ENCODE measurements around the gene HNRNPL.
"Not testable (repeated sequence)": the region's sequence is repeated elsewhere in the genome, so short reads cannot be mapped to it uniquely, and the experiment has no call there.

HNRNPL gene

GRCh38 chr19:38830039-38830733 lies 19.6 kb downstream of the HNRNPL start:
- DNase-seq (ENCODE audit: low read depth), result no peak
- no peak overlapping the region for H3K4me3 ChIP-seq (ENCODE audit: low read length)
- no peak for TF ChIP-seq CTCF (conservative IDR thresholded peaks at IDR 0.05; ENCODE audit: low read depth, low read length)

- not testable (repeated sequence) for H3K4me3 ChIP-seq (ENCODE audit: low read length); DNase-seq (ENCODE audit: low read depth)
Measured at GRCh38 chr19:38829203-38829602, 20.6 kb downstream of the HNRNPL start.

GRCh38 chr19:38826856-38827551 lies 22.8 kb downstream of the HNRNPL start:
- no peak for DNase-seq (ENCODE audit: low read depth)
- no peak for TF ChIP-seq CTCF (conservative IDR thresholded peaks at IDR 0.05; ENCODE audit: low read depth, low read length)
- no peak overlapping the region for H3K4me3 ChIP-seq (ENCODE audit: low read length)

GRCh38 chr19:38825936-38826335 lies 23.9 kb downstream of the HNRNPL start:
- DNase-seq (ENCODE audit: low read depth); H3K4me3 ChIP-seq (ENCODE audit: low read length): not testable (repeated sequence)

GRCh38 chr19:38821230-38821825 lies 28.5 kb downstream of the HNRNPL start:
- H3K4me3 ChIP-seq (ENCODE audit: low read length); DNase-seq (ENCODE audit: low read depth): not testable (repeated sequence)

GRCh38 chr19:38819231-38819920 lies 30.4 kb downstream of the HNRNPL start:
- no peak for DNase-seq (ENCODE audit: low read depth)
- no peak overlapping the region for H3K4me3 ChIP-seq (ENCODE audit: low read length)
- TF ChIP-seq CTCF (conservative IDR thresholded peaks at IDR 0.05; ENCODE audit: low read depth, low read length), result no peak

- no peak overlapping the region for H3K4me3 ChIP-seq (ENCODE audit: low read length)
- no peak for TF ChIP-seq CTCF (conservative IDR thresholded peaks at IDR 0.05; ENCODE audit: low read depth, low read length)
- DNase-seq (ENCODE audit: low read depth), result no peak
Measured at GRCh38 chr19:38817081-38817480, 32.7 kb downstream of the HNRNPL start.

- DNase-seq (ENCODE audit: low read depth), result no peak
- no peak overlapping the region for H3K4me3 ChIP-seq (ENCODE audit: low read length)
- TF ChIP-seq CTCF (conservative IDR thresholded peaks at IDR 0.05; ENCODE audit: low read depth, low read length), result no peak
Measured at GRCh38 chr19:38816131-38816750, 33.5 kb downstream of the HNRNPL start.

Measured in retinal pigment epithelial cell (primary cell).